ENCODE results near the gene KRTAP9-7.

KRTAP9-7 gene

GRCh38 chr17:41271858-41272257 lies 3.6 kb upstream of the KRTAP9-7 start:
- DNase-seq (ENCODE audit: low read depth in 2 of 2), result no peak

- no peak for DNase-seq (ENCODE audit: low read depth in 2 of 2)
Measured at GRCh38 chr17:41278176-41278955, 2.9 kb downstream of the KRTAP9-7 start.

- no peak for DNase-seq (ENCODE audit: low read depth in 2 of 2)
Measured at GRCh38 chr17:41284043-41284442, 8.5 kb downstream of the KRTAP9-7 start.

- DNase-seq (ENCODE audit: low read depth in 2 of 2), result no peak
Measured at GRCh38 chr17:41284546-41284945, 9.0 kb downstream of the KRTAP9-7 start.

GRCh38 chr17:41287050-41287449 lies 11.6 kb downstream of the KRTAP9-7 start:
- no peak for DNase-seq (ENCODE audit: low read depth in 2 of 2)

- no peak for DNase-seq (ENCODE audit: low read depth in 2 of 2)
Measured at GRCh38 chr17:41294016-41294415, 18.5 kb downstream of the KRTAP9-7 start.

GRCh38 chr17:41296846-41297245 lies 21.3 kb downstream of the KRTAP9-7 start:
- DNase-seq (ENCODE audit: low read depth in 2 of 2), result no peak

- no peak for DNase-seq (ENCODE audit: low read depth in 2 of 2)
Measured at GRCh38 chr17:41298458-41299135, 23.1 kb downstream of the KRTAP9-7 start.

- DNase-seq (ENCODE audit: low read depth in 2 of 2), result no peak
Measured at GRCh38 chr17:41301204-41301790, 25.8 kb downstream of the KRTAP9-7 start.

GRCh38 chr17:41301916-41302901 lies 26.7 kb downstream of the KRTAP9-7 start, which contains the start of gene KRTAP29-1:
Gene KRTAP29-1 (minus strand): TSS chr17:41302851. CDS start chr17:41302851, 0 bp downstream.
- no peak for DNase-seq (ENCODE audit: low read depth in 2 of 2)

- no peak for DNase-seq (ENCODE audit: low read depth in 2 of 2)
Measured at GRCh38 chr17:41302981-41303380, 27.5 kb downstream of the KRTAP9-7 start.

- DNase-seq (ENCODE audit: low read depth in 2 of 2), result no peak
Measured at GRCh38 chr17:41304091-41304490, 28.6 kb downstream of the KRTAP9-7 start.

- DNase-seq (ENCODE audit: low read depth in 2 of 2), result no peak
Measured at GRCh38 chr17:41307647-41308046, 32.1 kb downstream of the KRTAP9-7 start.

GRCh38 chr17:41308251-41308917 lies 32.9 kb downstream of the KRTAP9-7 start:
- peak in 1 of 2 donors; percentile 74 for DNase-seq (ENCODE audit: low read depth in 2 of 2)

- DNase-seq (ENCODE audit: low read depth in 2 of 2), result no peak
Measured at GRCh38 chr17:41308918-41309359, 33.4 kb downstream of the KRTAP9-7 start, which contains the start of gene KRTAP16-1. Gene KRTAP16-1 (minus strand): TSS chr17:41309309. CDS start chr17:41309253, 56 bp downstream.

GRCh38 chr17:41311111-41311510 lies 35.6 kb downstream of the KRTAP9-7 start:
- no peak for DNase-seq (ENCODE audit: low read depth in 2 of 2)

GRCh38 chr17:41315204-41315794 lies 39.8 kb downstream of the KRTAP9-7 start, which contains the start of gene KRTAP17-1:
Gene KRTAP17-1 (minus strand): TSS chr17:41315710. CDS start chr17:41315650, 60 bp downstream.
- no peak for DNase-seq (ENCODE audit: low read depth in 2 of 2)

- DNase-seq (ENCODE audit: low read depth in 2 of 2), result no peak
Measured at GRCh38 chr17:41315814-41316445, 40.4 kb downstream of the KRTAP9-7 start.

- no peak for DNase-seq (ENCODE audit: low read depth in 2 of 2)
Measured at GRCh38 chr17:41318231-41318630, 42.7 kb downstream of the KRTAP9-7 start.

Measured in stimulated activated CD4-positive, alpha-beta T cell treated with anti-CD3 and anti-CD28 coated beads, Interleukin-1b, Interleukin-23, amount 100 ng/mL, for 1 hour (primary cell).